Pons (tissue), 1 donor: ENCODE results near the gene KNDC1.

Experiments
- DNase-seq: peaks from one replicate; pipeline ENCODE4 v3.0.0-alpha.2; 2016; ENCODE audit warnings: low spot score

KNDC1 gene

DNA sequence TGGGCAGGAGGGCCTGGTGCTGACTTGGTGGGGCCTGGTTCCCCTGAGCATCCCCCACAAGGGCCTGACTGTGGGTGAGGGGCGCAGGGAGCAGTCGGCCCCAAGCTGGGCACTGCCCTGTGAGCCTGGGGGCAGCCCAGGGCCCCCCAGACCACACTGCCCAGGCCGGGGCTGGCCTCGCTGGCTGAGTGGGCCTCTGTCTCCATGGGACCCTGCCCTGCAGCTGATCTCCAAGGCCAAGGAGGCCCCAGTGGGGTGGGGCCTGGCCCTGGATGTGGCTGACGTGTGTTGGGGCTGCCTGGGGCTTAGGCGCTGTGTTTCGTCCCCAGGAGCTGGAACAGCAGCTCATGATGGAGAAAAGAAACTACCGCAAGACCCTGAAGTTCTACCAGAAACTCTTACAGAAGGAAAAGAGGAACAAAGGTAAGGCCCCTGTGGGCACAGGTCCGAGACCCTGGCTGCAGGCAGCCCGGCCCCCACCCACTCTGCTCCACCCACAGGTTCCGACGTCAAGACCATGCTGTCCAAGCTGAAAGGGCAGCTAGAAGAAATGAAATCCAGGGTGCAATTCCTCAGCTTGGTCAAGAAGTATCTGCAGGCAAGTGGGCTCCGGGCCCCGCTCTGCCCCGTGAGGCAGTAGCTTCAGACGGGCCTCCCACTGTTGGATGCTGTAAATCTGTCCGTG is 46.5 kb downstream of the KNDC1 start:
- no peak for DNase-seq

DNA sequence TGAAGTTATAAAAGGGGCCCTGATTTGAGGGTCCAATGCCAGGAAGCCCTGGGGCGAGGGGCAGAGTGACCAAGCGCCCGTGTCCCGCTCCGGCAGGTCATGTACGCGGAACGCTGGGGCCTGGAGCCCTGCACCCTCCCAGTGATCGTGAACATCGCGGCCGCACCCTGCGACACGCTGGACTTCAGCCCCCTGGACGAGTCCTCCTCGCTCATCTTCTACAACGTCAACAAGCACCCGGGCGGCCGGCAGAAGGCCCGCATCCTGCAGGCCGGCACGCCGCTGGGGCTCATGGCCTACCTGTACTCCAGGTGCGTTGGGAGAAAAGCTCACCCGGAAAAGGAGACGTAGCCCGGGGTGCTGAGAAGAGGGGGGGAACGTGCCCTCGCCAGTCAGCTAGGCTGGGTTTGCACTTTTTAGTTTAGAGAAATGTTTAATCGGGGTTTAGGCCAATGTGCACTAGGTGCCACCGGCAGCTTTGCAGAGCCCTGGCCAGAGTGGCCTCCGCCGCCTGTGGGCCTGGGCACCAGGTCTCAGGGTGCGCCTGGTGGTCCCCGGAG is 47.1 kb downstream of the KNDC1 start:
- DNase-seq = no peak

DNA sequence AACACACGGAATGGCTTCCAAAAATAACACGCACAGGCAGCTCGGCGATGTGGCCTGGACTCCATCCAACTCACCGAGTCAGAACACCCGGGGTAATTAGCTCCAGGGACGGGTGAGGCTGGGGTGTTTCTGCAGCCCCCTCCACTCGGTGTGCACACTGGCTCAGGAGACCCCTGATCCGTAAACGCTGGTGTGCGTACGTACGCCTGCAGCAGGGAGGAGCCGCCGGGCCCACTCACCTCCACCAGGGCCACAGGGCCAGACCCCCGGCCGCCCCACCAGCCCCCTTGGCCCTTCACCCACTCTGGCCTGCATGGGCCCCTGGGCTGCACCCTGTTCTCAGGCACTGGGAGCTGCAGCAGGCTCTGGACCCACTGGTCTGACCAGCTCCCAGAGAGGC is 47.6 kb downstream of the KNDC1 start:
- no peak for DNase-seq

GRCh38 chr10:133208466-133208865 is 48.4 kb downstream of the KNDC1 start:
- no peak for DNase-seq

DNA sequence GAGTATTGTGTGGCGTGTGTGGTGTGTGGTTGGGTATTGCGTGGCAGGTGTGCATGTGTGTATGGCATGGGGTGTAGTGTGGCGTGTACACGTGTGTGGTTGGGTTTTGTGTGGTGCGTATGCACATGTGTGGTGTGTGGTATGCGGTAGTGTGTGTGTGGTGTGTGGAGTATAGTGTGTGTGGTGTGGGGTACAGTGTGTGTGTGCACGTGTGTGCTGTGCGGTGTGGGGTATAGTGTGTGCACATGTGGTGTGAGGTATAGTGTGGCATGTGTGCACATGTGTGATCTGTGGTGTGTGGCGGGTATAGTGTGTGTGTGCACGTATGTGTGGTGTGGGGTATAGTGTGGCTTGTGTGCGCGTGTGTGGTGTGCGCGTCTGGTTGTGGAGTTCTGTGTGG is 49.1 kb downstream of the KNDC1 start:
- DNase-seq = no peak

DNA sequence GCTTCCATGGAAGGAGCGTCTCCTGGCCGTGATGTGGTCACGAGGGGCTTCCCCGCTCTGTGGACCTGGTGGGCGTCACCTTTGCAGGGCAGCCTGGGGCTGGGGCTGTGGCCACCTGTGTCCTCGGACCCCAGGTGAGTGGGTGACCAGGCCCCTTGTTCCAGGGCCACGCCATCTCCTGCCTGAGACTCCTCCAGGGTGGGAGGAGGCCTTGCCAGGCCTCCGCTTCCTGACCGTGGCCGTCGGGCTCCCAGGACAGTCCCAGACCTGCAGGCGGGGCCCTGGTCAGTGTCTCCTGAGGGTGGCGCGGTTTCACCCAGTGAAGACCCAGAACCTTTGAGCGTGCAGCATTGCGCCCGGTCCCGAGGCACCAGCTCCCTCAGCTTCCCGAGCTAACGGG is 49.6 kb downstream of the KNDC1 start:
- DNase-seq = no peak

DNA sequence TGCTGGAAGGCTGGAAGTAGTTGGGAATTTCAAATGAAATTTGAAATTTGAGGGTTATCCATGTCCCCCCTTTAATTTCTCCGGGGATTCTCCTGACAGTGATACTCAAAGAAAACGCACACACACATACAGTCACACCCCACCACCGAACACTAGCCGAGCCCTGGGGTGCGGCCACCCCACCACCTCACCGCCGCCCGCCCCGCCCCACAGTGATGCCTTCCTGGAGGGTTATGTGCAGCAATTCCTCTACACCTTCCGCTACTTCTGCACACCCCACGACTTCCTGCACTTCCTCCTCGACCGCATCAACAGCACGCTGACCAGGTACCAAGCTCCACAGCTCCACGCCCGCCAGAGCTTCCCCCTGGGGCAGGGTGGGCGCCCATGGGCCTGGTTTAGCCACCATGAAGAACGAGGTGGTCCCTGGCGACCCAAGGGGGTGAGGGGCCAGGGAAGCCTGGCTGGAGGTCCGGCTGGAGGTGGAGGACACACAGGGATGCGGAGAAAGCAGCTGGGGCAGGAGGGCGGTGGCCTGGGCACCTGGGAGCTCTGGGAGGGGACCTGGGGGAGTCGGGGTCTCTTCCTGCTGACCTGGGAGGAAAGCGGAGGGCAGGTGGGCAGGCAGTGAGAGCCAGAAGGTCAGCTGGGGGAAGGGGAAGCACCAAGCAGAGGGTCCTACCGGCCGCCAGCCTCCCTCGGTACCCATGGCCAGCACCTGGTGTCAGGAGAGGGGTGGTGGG is 50.5 kb downstream of the KNDC1 start:
- no peak for DNase-seq

GRCh38 chr10:133211141-133211830 is 51.3 kb downstream of the KNDC1 start:
- no peak for DNase-seq

DNA sequence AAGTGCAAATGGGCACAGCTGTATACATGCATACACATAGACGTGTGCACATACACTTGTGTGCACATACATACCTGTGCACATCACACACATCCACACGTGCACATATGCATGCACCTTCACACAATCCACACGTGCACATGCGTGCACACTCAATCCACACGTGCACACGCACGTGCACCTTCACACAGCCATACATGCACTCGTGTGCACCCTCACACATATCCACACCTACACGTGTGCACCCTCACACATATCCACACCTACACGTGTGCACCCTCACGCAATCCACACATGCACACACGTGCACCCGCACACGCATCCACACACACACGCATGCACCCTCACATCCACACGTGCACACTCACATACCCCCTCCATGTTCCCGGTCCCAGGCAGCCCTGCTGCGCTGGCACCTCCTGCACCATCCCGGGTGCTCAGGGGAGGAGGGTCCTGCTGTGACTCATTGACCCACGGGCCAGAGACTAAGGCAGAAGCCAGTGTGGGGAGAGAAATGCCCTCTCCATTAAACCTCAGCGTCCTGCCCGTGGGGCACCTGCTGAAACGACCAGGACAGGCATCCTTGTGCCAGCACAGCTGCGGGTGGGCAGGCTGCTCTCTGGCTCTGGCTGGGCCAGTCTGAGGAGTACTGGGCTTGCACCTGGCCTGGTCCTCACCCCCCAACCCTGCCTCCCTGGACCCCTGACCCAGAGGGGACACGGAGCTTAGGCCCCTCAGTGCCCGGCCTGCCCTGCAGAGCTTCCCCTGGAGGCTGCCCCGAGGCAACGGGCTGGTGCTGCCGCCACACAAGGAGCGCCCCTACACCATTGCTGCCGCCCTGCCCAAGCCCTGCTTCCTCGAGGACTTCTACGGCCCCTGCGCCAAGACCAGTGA is 52.2 kb downstream of the KNDC1 start:
- DNase-seq = no peak

DNA sequence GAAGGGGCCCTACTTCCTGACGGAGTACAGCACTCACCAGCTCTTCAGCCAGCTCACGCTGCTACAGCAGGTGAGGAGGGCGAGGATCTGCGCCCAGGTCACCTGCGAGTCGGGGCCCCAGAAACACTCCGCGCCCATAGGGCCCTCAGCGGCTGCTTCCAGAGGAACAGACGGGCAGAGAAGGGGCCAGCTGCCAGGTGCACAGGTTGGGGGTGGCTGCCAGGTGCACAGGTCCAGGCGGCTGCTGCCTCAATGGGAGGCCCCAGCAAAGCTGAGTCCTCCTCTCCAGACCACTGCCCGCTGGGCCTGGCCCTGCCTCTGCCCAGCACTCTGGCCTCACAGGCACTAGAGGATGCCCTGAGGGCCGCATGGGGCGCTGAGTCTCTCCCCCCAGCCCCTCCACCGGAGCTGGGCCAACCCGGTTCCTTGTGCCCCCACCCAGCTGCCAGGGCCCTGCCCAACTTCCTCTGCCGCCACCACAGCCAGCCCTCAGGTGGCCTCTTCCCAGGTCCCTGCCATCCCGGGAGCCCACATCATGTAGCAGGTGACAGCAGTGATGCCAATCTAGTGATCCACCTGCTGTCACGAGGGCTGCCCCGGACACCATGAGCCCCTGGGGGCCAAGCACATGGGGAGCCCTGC is 53.0 kb downstream of the KNDC1 start:
- no peak for DNase-seq

GRCh38 chr10:133213641-133214467 is 53.8 kb downstream of the KNDC1 start:
- DNase-seq = no peak

- DNase-seq = no peak
Observed at GRCh38 chr10:133214468-133215410, 54.7 kb downstream of the KNDC1 start.

GRCh38 chr10:133215586-133215985 is 55.6 kb downstream of the KNDC1 start:
- DNase-seq = no peak

- no peak for DNase-seq
Observed at GRCh38 chr10:133216776-133217175, 56.8 kb downstream of the KNDC1 start.

GRCh38 chr10:133217800-133218589 is 58.0 kb downstream of the KNDC1 start:
- DNase-seq = no peak

GRCh38 chr10:133218891-133219290 is 58.9 kb downstream of the KNDC1 start:
- no peak for DNase-seq

- DNase-seq = no peak
Observed at GRCh38 chr10:133219782-133220181, 59.8 kb downstream of the KNDC1 start.

DNA sequence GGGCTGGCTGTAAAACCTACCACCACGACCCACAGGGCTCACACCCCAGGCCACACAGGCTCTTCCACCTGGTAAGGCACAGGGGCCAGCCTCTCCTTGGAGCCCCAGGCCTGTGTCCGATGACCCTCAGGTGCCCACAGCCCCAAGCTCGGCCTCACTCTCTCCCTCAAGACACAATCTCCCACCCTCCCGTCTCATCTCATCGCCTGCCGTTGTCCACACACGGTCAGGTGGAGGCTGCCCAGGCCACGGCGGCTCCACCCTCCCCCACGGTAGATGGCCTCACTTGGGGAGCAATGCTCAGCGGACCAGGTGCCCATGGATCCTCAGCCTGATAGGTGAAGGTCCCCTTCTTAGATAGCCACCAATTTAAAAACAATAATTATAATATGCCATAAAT is 61.3 kb downstream of the KNDC1 start:
- DNase-seq = no peak
